ENCODE measurements around the gene RAB4A.

Gene RAB4A

GRCh38 chr1:229323885-229324553, 53.1 kb downstream of the RAB4A start:
- no CpG with 5 or more reads among the region's 2 CpGs for whole genome bisulfite sequencing (ENCODE audit: extremely low coverage, insufficient coverage, insufficient read length)
- H3K79me1 ChIP-seq (ENCODE audit: low read length), result no peaks in the 10 kb centered on the region
- H3K27me3 ChIP-seq (ENCODE audit: insufficient read depth, low read length), result no peaks in the 10 kb centered on the region

DNA sequence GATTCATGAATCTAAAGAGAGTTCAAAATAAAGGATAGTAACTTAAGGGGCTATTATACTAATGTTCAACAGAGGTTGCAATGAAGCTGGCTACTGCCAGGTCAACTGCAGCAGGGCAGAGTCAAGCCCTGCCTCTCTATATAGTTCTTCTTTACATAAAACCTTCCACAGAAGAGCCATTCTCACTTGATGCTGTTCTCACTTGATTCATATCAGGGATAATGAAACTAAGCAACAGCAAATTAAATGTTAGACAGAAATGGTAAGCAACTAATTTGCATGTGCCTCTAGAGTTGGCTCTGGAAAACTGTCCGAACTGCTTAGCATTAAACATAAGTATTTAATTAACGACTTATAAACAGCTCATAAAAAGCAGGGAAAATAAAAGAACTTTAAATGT, 54.5 kb downstream of the RAB4A start:
- H2BK5ac ChIP-seq (ENCODE audit: low read depth, low read length, poor library complexity), result no peak overlapping the region
- no peak overlapping the region for H2BK120ac ChIP-seq (ENCODE audit: insufficient read depth, low read length, poor library complexity)
- no peak overlapping the region for H3K4me3 ChIP-seq (ENCODE audit: low read depth, low read length)
- no peak overlapping the region for H3K27ac ChIP-seq (ENCODE audit: low read depth, low read length)
- no peak for DNase-seq
- H3K36me3 ChIP-seq (ENCODE audit: control insufficient read depth in 1 of 2, insufficient read depth in 2 of 2, low read length in 2 of 2), result peaks cover 12 to 15% of the 10 kb centered on the region in 2 experiments
- no peak overlapping the region for H3K23ac ChIP-seq (ENCODE audit: low read length)
- no peak overlapping the region for H3K14ac ChIP-seq (ENCODE audit: low read length)
- H3K4ac ChIP-seq (ENCODE audit: low read depth, low read length), result no peak overlapping the region
- no peaks in the 10 kb centered on the region for H3K27me3 ChIP-seq (ENCODE audit: insufficient read depth, low read length)
- H4K91ac ChIP-seq (ENCODE audit: low read depth, low read length), result no peak overlapping the region
- no peak overlapping the region for H3K9ac ChIP-seq (ENCODE audit: low read length)
- no peak overlapping the region for H2AK5ac ChIP-seq (ENCODE audit: low read length)
- no peak overlapping the region for H4K8ac ChIP-seq (ENCODE audit: low read depth, low read length)
- no peak overlapping the region for H3K18ac ChIP-seq (ENCODE audit: low read length)
- H3K4me2 ChIP-seq (ENCODE audit: low read length), result no peak overlapping the region
- no peaks in the 10 kb centered on the region for H3K79me1 ChIP-seq (ENCODE audit: low read length)
- no peak overlapping the region for H2BK12ac ChIP-seq (ENCODE audit: low read length)
- H2AFZ ChIP-seq (ENCODE audit: insufficient read depth, low read length, poor library complexity), result no peak overlapping the region
- H3K4me1 ChIP-seq (ENCODE audit: control insufficient read depth in 1 of 2, insufficient read depth in 2 of 2, low read length in 2 of 2), result no peaks in the 10 kb centered on the region
- no peaks in the 10 kb centered on the region for H3K79me2 ChIP-seq (ENCODE audit: control insufficient read depth, insufficient read depth, low read length, poor library complexity)
- no CpG with 5 or more reads among the region's 2 CpGs for WGBS (ENCODE audit: extremely low coverage, insufficient coverage, insufficient read length)
- no peak overlapping the region for H4K12ac ChIP-seq (ENCODE audit: low read depth, low read length)
- no peaks in the 10 kb centered on the region for H3K9me3 ChIP-seq (ENCODE audit: insufficient read depth, low read depth, low read length)

More at GRCh38 chr1:229323885-229324553, 53.1 kb downstream of the RAB4A start:
- no peak overlapping the region for H2AK5ac ChIP-seq (ENCODE audit: low read length)
- no peak overlapping the region for H4K12ac ChIP-seq (ENCODE audit: low read depth, low read length)
- H3K36me3 ChIP-seq (ENCODE audit: control insufficient read depth in 1 of 2, insufficient read depth in 2 of 2, low read length in 2 of 2), result peaks cover 12 to 22% of the 10 kb centered on the region in 2 experiments
- H3K79me2 ChIP-seq (ENCODE audit: control insufficient read depth, insufficient read depth, low read length, poor library complexity), result no peaks in the 10 kb centered on the region
- no peaks in the 10 kb centered on the region for H3K4me1 ChIP-seq (ENCODE audit: control insufficient read depth in 1 of 2, insufficient read depth in 2 of 2, low read length in 2 of 2)
- H3K18ac ChIP-seq (ENCODE audit: low read length), result no peak overlapping the region
- no peak overlapping the region for H3K27ac ChIP-seq (ENCODE audit: low read depth, low read length)
- H2AFZ ChIP-seq (ENCODE audit: insufficient read depth, low read length, poor library complexity), result no peak overlapping the region
- no peaks in the 10 kb centered on the region for H3K9me3 ChIP-seq (ENCODE audit: insufficient read depth, low read depth, low read length)
- H2BK12ac ChIP-seq (ENCODE audit: low read length), result no peak overlapping the region
- no peak overlapping the region for H4K91ac ChIP-seq (ENCODE audit: low read depth, low read length)
- no peak overlapping the region for H3K9ac ChIP-seq (ENCODE audit: low read length)
- DNase-seq, result no peak
- no peak overlapping the region for H2BK120ac ChIP-seq (ENCODE audit: insufficient read depth, low read length, poor library complexity)
- H3K4me3 ChIP-seq (ENCODE audit: low read depth, low read length), result no peak overlapping the region
- H3K14ac ChIP-seq (ENCODE audit: low read length), result no peak overlapping the region
- H3K23ac ChIP-seq (ENCODE audit: low read length), result no peak overlapping the region
- no peak overlapping the region for H3K4ac ChIP-seq (ENCODE audit: low read depth, low read length)
- no peak overlapping the region for H3K4me2 ChIP-seq (ENCODE audit: low read length)
- no peak overlapping the region for H4K8ac ChIP-seq (ENCODE audit: low read depth, low read length)
- no peak overlapping the region for H2BK5ac ChIP-seq (ENCODE audit: low read depth, low read length, poor library complexity)

GRCh38 chr1:229325853-229326487, 55.1 kb downstream of the RAB4A start:
- no peak overlapping the region for H4K8ac ChIP-seq (ENCODE audit: low read depth, low read length)
- H3K79me2 ChIP-seq (ENCODE audit: control insufficient read depth, insufficient read depth, low read length, poor library complexity), result no peaks in the 10 kb centered on the region
- H3K4me2 ChIP-seq (ENCODE audit: low read length), result no peak overlapping the region
- H2BK120ac ChIP-seq (ENCODE audit: insufficient read depth, low read length, poor library complexity), result no peak overlapping the region
- H3K79me1 ChIP-seq (ENCODE audit: low read length), result no peaks in the 10 kb centered on the region
- H3K36me3 ChIP-seq (ENCODE audit: control insufficient read depth in 1 of 2, insufficient read depth in 2 of 2, low read length in 2 of 2), result peaks cover 12 to 15% of the 10 kb centered on the region in 2 experiments
- no peak overlapping the region for H3K23ac ChIP-seq (ENCODE audit: low read length)
- no peak overlapping the region for H3K18ac ChIP-seq (ENCODE audit: low read length)
- no peak overlapping the region for H2BK12ac ChIP-seq (ENCODE audit: low read length)
- no peak overlapping the region for H3K4ac ChIP-seq (ENCODE audit: low read depth, low read length)
- no peak for DNase-seq
- no peak overlapping the region for H3K4me3 ChIP-seq (ENCODE audit: low read depth, low read length)
- H4K12ac ChIP-seq (ENCODE audit: low read depth, low read length), result no peak overlapping the region
- no peak overlapping the region for H2BK5ac ChIP-seq (ENCODE audit: low read depth, low read length, poor library complexity)
- H3K9me3 ChIP-seq (ENCODE audit: insufficient read depth, low read depth, low read length), result no peaks in the 10 kb centered on the region
- H2AK5ac ChIP-seq (ENCODE audit: low read length), result no peak overlapping the region
- WGBS (ENCODE audit: extremely low coverage, insufficient coverage, insufficient read length), result no CpG with 5 or more reads among the region's 10 CpGs
- H2AFZ ChIP-seq (ENCODE audit: insufficient read depth, low read length, poor library complexity), result no peak overlapping the region
- H3K14ac ChIP-seq (ENCODE audit: low read length), result no peak overlapping the region
- no peaks in the 10 kb centered on the region for H3K4me1 ChIP-seq (ENCODE audit: control insufficient read depth in 1 of 2, insufficient read depth in 2 of 2, low read length in 2 of 2)
- H3K27ac ChIP-seq (ENCODE audit: low read depth, low read length), result no peak overlapping the region
- no peaks in the 10 kb centered on the region for H3K27me3 ChIP-seq (ENCODE audit: insufficient read depth, low read length)
- H3K9ac ChIP-seq (ENCODE audit: low read length), result no peak overlapping the region
- H4K91ac ChIP-seq (ENCODE audit: low read depth, low read length), result no peak overlapping the region

DNA sequence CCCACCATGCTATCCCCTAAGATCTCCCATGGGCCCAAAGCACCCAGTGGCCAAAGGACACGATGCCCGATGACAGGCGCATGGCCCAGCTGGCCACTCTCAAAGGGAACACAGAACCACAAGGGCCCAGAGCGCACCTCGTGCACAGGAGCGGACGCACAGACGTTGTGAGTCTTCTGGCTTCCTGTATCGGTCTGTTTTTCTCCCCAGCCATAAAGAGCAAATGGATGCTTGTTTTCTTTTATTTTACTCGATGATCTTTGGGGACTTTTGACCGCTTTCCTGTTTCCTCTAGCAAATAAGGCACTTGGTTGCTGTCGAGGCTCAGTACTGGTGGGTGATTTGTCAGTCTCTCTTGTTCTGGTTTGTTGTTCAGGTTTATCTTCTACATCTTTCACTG, 55.7 kb downstream of the RAB4A start:
- no peak overlapping the region for H4K12ac ChIP-seq (ENCODE audit: low read depth, low read length)

More for the DNA sequence above, 55.7 kb downstream of the RAB4A start:
- H3K9me3 ChIP-seq (ENCODE audit: insufficient read depth, low read depth, low read length), result no peaks in the 10 kb centered on the region
- no CpG with 5 or more reads among the region's 12 CpGs for WGBS (ENCODE audit: extremely low coverage, insufficient coverage, insufficient read length)
- no peaks in the 10 kb centered on the region for H3K79me1 ChIP-seq (ENCODE audit: low read length)
- no peak overlapping the region for H3K23ac ChIP-seq (ENCODE audit: low read length)
- no peak overlapping the region for H3K4me2 ChIP-seq (ENCODE audit: low read length)
- no peak overlapping the region for H3K4ac ChIP-seq (ENCODE audit: low read depth, low read length)
- H3K79me2 ChIP-seq (ENCODE audit: control insufficient read depth, insufficient read depth, low read length, poor library complexity), result no peaks in the 10 kb centered on the region
- H2BK120ac ChIP-seq (ENCODE audit: insufficient read depth, low read length, poor library complexity), result no peak overlapping the region
- no peak overlapping the region for H2BK5ac ChIP-seq (ENCODE audit: low read depth, low read length, poor library complexity)
- no peak for DNase-seq
- H3K4me1 ChIP-seq (ENCODE audit: control insufficient read depth in 1 of 2, insufficient read depth in 2 of 2, low read length in 2 of 2), result no peaks in the 10 kb centered on the region
- H2AK5ac ChIP-seq (ENCODE audit: low read length), result no peak overlapping the region
- H3K4me3 ChIP-seq (ENCODE audit: low read depth, low read length), result no peak overlapping the region
- peaks cover 12 to 15% of the 10 kb centered on the region in 2 experiments for H3K36me3 ChIP-seq (ENCODE audit: control insufficient read depth in 1 of 2, insufficient read depth in 2 of 2, low read length in 2 of 2)
- H4K91ac ChIP-seq (ENCODE audit: low read depth, low read length), result no peak overlapping the region
- H4K8ac ChIP-seq (ENCODE audit: low read depth, low read length), result no peak overlapping the region
- H3K9ac ChIP-seq (ENCODE audit: low read length), result no peak overlapping the region
- H2BK12ac ChIP-seq (ENCODE audit: low read length), result no peak overlapping the region
- H3K18ac ChIP-seq (ENCODE audit: low read length), result no peak overlapping the region
- no peak overlapping the region for H3K14ac ChIP-seq (ENCODE audit: low read length)
- no peaks in the 10 kb centered on the region for H3K27me3 ChIP-seq (ENCODE audit: insufficient read depth, low read length)
- H2AFZ ChIP-seq (ENCODE audit: insufficient read depth, low read length, poor library complexity), result no peak overlapping the region
- H3K27ac ChIP-seq (ENCODE audit: low read depth, low read length), result no peak overlapping the region

All from trophoblast cell (in vitro differentiated cells and primary cell).